ENCODE measurements around the gene GRM2. TPM values are rescaled to one million over a fixed set of nuclear protein-coding genes. Genes with fewer than 3 reads are reported as not detected.

Gene GRM2
- total RNA-seq, 4 donors from 2014 or later: 0.30 to 1.8 (median 0.48) TPM; not detected in 1

DNA sequence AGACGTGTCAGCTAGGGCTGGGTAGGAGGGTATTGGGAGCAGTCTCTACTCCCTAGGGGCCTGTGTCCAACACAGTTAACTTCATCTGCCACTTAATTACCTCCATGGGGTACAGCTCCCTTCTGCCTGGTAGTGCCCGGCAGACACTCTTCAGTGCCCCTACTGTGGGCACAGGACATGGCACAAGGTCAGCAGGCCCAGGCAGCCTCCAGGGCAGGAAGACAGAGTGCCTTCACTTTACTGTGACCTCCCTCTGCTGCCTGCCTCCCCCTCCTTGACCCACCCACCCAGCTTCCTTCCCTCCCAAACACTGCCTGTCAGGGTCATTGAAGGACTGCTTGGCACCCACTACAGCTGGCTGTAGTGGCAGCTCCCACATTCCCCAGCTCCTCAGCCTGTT is 6.5 kb upstream of the GRM2 start:
- no peaks in the 10 kb centered on the region for H3K36me3 ChIP-seq
- TF ChIP-seq POLR2A (IDR thresholded peaks at IDR 0.05): no peak
- TF ChIP-seq, protein P1, sequence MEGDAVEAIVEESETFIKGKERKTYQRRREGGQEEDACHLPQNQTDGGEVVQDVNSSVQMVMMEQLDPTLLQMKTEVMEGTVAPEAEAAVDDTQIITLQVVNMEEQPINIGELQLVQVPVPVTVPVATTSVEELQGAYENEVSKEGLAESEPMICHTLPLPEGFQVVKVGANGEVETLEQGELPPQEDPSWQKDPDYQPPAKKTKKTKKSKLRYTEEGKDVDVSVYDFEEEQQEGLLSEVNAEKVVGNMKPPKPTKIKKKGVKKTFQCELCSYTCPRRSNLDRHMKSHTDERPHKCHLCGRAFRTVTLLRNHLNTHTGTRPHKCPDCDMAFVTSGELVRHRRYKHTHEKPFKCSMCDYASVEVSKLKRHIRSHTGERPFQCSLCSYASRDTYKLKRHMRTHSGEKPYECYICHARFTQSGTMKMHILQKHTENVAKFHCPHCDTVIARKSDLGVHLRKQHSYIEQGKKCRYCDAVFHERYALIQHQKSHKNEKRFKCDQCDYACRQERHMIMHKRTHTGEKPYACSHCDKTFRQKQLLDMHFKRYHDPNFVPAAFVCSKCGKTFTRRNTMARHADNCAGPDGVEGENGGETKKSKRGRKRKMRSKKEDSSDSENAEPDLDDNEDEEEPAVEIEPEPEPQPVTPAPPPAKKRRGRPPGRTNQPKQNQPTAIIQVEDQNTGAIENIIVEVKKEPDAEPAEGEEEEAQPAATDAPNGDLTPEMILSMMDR (IDR thresholded peaks at IDR 0.05): no peak
- H3K4me1 ChIP-seq: no peaks in the 10 kb centered on the region
- no peak overlapping the region for H3K27ac ChIP-seq
- intact Hi-C loops (cut with DNase I; ENCODE audit: low total_unique reads): no loop called here
- DNase-seq: no peak
- H3K27me3 ChIP-seq: no peaks in the 10 kb centered on the region
- no peaks in the 10 kb centered on the region for H3K9me3 ChIP-seq
- H3K4me3 ChIP-seq: no peak overlapping the region

DNA sequence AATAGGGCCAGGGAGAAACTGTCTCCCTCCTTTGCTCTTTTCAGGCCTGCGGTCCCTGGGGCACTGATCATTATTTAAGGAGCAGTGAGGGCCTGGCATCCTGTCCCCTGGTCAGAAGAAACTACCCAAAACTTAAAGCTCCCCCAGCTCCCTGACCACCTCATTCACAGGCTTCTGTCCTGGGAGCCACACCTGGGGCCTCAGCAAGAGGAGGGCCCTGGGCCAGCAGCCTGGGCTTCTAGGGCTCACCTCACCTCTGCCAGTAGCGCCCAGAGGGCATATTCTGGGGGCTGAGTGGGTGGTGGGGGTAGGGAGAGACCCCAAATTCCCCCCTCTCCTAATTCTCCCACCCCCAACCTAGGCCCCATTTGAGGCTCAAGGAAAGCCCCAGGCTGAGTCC is 4.7 kb upstream of the GRM2 start:
- no peak for DNase-seq
- TF ChIP-seq POLR2A (IDR thresholded peaks at IDR 0.05): no peak
- TF ChIP-seq, protein P1 (IDR thresholded peaks at IDR 0.05): no peak
- intact Hi-C loops (cut with DNase I; ENCODE audit: low total_unique reads): no loop called here
- H3K4me3 ChIP-seq: no peak overlapping the region
- H3K9me3 ChIP-seq: no peaks in the 10 kb centered on the region
- no peak overlapping the region for H3K27ac ChIP-seq
- H3K27me3 ChIP-seq: no peaks in the 10 kb centered on the region
- no peaks in the 10 kb centered on the region for H3K36me3 ChIP-seq
- peaks cover 0 to 2% of the 10 kb centered on the region in 2 donors for H3K4me1 ChIP-seq

DNA sequence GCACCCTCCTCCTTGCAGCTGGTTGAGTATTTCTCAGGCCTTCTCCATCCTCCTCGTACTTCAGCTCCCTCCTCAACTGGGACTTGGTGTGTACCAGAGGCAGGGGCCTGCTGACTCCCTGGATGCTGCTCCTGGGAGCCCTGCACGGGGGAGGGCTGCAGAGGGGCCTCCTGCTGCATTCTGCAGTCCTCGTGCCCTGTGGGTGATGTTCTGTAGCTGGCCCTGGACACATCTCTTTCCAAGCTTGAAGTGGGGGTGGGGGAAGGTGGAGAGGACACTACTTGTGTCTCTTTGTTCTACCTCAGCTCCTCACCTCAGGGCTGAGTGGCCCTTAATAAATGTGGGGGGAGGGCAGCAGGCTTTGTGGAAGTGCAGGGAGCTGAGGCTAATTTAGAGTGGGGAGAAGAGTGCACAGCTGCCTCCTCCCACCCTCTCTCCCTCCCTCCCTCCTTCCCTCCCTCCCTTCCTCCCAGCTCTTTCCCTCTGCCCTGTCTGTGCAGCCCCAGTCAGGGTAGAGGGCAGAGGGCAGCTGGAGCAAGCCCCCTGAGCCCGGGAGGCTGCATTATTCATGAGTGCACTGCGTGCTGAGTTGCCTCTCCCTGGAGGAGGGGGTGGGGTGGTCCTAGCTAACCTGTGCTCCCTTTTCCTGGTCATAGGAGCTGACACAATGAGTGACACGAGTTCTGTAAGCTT is 3.7 kb upstream of the GRM2 start:
- TF ChIP-seq POLR2A (IDR thresholded peaks at IDR 0.05): no peak
- TF ChIP-seq, protein P1 (IDR thresholded peaks at IDR 0.05): no peak
- Histone ChIP-seq H3K27ac (no peak overlapping the region), H3K4me1 (peaks cover 0 to 6% of the 10 kb centered on the region in 2 donors), H3K36me3 (no peaks in the 10 kb centered on the region), H3K9me3 (no peaks in the 10 kb centered on the region), H3K27me3 (no peaks in the 10 kb centered on the region), H3K4me3 (no peak overlapping the region)
- intact Hi-C loops (cut with DNase I; ENCODE audit: low total_unique reads): no loop called here
- DNase-seq: no peak

DNA sequence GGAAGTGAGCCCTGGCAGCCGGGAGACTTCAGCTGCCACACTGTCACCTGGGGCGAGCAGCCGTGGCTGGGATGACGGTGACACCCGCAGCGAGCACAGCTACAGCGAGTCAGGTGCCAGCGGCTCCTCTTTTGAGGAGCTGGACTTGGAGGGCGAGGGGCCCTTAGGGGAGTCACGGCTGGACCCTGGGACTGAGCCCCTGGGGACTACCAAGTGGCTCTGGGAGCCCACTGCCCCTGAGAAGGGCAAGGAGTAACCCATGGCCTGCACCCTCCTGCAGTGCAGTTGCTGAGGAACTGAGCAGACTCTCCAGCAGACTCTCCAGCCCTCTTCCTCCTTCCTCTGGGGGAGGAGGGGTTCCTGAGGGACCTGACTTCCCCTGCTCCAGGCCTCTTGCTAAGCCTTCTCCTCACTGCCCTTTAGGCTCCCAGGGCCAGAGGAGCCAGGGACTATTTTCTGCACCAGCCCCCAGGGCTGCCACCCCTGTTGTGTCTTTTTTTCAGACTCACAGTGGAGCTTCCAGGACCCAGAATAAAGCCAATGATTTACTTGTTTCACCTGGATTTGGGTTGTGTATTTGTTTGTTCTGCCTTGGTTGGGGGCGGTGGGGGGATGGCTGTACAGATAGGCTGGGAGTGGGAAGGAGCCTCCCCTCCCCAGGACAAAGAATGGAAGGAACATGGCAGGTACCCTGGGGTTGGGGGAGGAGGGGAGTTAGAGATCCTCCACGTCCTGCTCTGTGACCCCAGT is 2.9 kb upstream of the GRM2 start:
- TF ChIP-seq, protein P1 (IDR thresholded peaks at IDR 0.05): no peak
- TF ChIP-seq POLR2A (IDR thresholded peaks at IDR 0.05): no peak
- no peak for DNase-seq
- Histone ChIP-seq H3K27me3 (no peaks in the 10 kb centered on the region), H3K36me3 (no peaks in the 10 kb centered on the region), H3K27ac (no peak overlapping the region), H3K9me3 (no peaks in the 10 kb centered on the region), H3K4me3 (no peak overlapping the region), H3K4me1 (peaks cover 0 to 6% of the 10 kb centered on the region in 2 donors)
- intact Hi-C loops (cut with DNase I; ENCODE audit: low total_unique reads): no loop called here

DNA sequence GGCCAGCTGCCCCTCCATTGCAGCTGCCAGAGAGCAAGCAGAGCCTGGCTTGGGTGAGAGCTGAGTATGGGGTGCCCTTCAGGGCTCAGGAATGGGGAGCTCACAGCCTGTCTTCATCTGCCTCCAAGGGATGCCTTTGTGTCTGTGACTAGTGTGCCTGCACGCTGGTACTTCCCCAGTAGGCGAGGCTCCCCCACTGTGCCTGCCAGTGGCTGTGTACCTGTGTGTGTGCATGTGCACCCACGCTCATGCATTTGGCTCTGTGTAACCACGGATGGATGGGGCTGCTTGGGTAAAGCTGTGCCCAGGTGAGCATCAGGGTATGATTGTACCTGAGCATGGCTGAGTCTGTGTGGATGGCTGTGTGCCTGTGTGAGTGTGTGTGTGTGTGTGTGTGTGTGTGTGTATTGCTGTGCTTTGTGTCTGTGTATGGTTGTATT is 2.3 kb upstream of the GRM2 start:
- peaks cover 0 to 6% of the 10 kb centered on the region in 2 donors for H3K4me1 ChIP-seq
- intact Hi-C loops (cut with DNase I; ENCODE audit: low total_unique reads): no loop called here
- no peak for DNase-seq
- no peak overlapping the region for H3K4me3 ChIP-seq
- no peaks in the 10 kb centered on the region for H3K9me3 ChIP-seq
- no peak overlapping the region for H3K27ac ChIP-seq
- TF ChIP-seq POLR2A (IDR thresholded peaks at IDR 0.05): no peak
- TF ChIP-seq, protein P1 (IDR thresholded peaks at IDR 0.05): no peak
- no peaks in the 10 kb centered on the region for H3K36me3 ChIP-seq
- H3K27me3 ChIP-seq: no peaks in the 10 kb centered on the region

Data from uterus (tissue), 4 donors.